DMS153 treated with DMSO at 0.1 percent for 48 hours (cell line): ENCODE results near the gene SLC2A13.
A peak's percentile ranks its signal among the peaks of the same experiment; 100 is the strongest.
"Not testable (repeated sequence)": the region's sequence is repeated elsewhere in the genome, so short reads cannot be mapped to it uniquely, and the experiment has no call there.

ENCODE experiments used
- DNase-seq: peaks from one replicate; lab custom pipeline; 2025; ENCODE audit not compliant: unreplicated experiment; lab: John Stamatoyannopoulos, UW

The SLC2A13 gene

DNA sequence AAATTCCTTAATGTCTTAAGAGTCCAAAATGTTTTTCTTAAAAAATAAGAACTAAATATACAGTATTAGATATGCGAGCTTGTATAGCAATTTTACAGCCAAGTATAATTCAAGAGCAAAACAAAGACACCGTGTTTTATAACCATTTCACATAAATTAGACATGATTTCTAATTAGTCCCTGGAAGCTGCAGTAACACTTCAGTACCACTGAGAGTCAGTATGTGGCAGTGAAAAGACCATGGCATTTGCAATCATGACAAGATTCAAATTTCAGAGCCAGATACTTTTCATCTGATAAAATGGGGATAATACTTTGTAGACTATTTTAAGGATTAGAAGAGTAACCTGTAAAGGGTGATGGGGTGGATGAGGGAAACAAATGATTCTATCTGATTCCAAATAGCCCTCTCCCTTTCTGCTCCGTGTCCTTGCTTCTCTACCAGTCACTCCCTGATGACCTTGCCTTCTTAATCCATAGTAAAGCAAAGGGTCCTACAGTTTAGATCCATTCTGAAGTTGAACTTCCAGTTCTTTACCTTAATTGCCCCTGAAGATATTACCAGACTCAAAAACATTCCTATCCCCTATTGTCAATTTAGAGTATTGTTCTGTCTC, 340.8 kb downstream of the SLC2A13 start:
- DNase-seq, result peak; percentile 48

DNA sequence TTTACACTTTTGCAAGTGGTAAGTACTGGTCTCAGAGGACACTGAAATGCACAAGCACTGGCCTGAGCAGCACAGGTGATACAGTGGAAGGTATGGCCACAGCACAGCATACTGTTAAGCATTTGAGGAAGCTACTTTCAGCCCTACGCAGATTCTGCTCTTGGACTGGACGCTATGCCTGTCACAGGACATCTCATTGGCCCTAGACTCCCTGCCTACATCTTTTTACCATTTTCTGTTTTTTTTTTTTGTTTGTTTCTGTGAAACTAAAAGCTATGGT, 342.1 kb downstream of the SLC2A13 start:
- DNase-seq, result no peak

DNA sequence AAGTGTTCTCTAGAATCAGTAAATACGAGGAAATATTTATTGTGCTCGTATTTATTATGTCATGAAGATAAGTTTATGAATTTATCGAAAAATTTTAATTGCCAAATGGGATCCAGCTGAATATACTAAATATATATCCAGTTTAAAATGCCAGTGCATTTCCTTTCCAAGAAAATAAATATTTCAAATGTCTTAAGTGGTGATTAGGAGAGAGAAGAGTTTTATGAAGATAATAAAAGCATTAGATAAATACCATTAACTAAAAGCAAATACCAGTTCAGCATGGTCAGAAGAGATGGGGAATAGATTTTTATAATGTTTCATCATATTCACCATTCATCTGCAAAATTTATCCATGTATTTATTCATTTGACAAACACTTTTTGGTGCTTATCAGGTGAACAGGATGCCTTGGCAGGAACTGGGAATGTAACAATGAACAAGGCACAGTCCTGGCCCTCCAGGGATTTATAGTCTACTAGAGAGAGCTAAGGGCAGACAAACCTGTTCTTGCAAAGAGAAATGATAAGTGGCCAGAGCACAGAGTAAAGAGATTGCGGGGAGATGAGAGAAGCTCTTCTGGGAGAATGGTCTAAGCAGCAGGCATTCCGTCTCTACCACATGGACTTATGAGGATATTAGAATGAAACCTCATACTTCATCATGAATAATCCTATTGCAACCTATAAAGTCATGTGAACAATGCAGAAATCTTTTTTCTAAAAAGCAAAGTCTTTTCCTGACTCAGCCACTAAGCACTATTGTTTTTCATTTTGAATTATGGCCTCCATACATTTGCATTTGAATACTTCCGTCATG, 342.6 kb downstream of the SLC2A13 start:
- peak; percentile 29 for DNase-seq

DNA sequence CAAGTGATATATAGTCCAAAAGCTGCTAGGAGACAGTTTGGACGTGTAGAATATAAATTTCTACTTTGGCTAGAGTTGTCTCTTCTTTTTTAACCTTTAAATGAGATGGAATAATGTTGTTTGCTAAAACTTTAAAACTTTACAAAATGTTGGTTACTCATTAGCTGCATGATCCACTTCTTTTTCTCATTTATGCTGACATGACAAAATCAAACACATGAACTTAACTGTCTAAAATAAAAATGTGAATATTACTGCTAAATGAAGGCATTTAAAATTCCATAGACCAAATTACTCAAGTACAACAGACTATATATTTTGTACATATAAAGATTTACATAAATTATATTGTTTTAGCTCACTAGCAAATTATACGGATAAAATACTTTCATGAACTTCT, 350.4 kb downstream of the SLC2A13 start:
- DNase-seq, result no peak

DNA sequence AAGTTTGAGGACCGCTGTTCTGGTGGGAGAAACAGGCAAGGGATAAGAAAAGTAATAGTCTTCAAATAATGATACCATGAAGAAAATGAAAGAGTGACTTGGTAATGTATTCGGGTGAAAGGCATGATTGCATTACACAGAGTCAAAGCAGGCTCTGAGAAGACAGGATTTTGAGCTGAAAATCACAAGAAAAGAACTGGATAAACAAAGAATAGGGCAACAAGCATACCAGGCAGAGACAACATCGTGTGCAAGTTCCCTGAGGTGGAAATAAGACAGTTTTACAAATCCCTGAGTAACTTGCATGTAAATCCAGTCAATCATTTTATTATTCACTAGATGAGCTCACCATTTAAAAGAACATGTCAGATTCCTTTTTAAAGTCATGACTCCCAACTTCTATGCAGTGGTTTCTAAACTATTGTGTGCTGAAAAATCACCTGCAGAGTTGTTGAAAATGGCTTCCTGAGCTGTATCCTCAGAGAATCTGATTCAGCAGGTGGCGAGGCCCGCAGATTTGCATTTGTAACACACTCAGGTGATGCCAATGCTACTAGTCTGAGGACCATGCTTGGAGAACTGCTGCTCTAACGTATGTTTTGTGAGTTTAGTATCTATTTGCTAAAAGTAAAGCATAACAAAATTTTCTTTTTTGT, 353.3 kb downstream of the SLC2A13 start:
- DNase-seq, result no peak

DNA sequence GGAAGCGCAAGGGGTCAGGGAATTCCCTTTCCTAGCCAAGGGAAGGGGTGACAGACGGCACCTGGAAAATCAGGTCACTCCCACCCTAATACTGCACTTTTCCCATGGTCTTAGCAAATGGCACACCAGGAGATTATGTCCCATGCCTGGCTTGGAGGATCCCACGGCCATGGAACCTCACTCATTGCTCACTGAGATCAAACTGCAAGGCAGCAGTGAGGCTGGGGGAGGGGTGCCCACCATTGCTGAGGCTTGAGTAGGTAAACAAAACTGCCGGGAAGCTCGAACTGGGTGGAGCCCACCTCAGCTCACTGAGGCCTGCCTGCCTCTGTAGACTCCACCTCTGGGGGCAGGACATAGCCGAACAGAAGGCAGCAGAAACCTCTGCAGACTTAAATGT, 359.7 kb downstream of the SLC2A13 start:
- DNase-seq, result not testable (repeated sequence)

DNA sequence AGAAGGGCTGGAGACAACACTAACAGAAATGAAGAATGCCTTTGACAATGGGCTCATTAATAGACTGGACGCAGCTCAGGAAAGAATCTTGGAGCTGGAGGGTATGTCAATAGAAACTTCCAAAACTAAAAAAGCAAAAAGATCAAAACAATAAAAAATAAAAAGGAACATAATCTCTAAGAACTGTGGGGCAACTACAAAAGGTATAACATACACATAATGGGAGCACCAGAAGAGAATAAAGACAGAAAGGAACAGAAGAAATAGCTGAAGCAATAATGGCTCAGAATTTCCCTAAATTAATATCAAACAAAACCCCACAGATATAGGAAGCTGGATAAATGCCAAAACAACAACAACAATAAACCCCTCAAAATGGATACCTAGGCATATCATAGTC, 362.2 kb downstream of the SLC2A13 start:
- no peak for DNase-seq

DNA sequence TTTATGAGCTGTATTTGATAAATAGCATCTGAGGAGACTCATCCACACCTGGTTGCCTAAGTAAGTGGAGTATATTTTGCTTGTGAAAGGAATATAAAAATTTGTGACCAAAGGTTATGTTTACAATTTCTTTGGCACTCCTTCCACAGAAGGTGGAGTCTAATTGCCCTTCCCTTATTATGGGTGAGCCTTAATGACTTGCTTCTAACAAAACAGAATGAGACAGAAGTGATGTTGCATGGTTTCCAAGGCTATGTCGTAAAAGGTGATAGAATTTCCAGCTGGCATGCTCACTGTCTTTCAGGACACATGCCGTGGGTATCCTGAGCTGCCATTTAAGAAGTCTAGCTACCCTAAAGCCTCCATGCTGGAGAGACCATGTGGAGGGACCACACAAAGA, 369.5 kb downstream of the SLC2A13 start:
- no peak for DNase-seq

DNA sequence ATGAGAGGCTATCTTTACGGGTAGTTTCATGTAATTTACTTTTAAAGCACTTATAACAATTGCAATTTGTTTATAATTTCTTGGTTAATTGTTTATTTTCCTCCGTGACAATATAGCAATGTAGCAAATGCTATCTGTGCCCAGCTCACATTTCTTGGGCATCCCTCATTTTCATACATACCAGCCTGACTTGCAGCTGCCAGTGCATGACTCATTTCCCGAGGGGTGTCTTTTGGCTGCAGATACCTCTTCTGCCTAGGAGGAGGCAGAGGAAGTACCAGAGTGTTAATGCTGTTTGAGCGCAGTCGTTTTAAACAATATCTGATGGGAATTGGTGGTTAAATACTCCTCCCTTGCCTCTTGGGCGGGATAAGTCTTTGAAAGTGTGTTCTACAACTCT, 382.1 kb downstream of the SLC2A13 start:
- DNase-seq, result no peak

DNA sequence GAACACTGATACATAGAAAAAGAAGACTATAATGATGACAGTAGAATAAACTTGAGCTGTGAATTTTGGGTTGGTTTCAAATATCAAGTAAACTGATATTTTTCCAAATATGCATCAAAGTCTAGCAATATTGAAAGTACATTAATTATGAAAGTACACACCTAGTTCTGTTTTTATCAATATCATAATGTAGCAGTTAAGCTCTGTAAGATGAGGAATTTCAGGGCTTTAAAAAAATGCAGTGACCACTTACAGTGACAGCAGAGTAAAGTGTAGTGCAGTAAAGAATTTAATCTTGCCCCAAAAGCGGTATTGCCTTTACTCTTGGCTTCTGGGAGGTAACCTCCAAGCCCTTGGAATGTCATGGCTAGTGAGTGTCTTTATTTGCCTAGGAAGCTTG, 383.4 kb downstream of the SLC2A13 start:
- no peak for DNase-seq

DNA sequence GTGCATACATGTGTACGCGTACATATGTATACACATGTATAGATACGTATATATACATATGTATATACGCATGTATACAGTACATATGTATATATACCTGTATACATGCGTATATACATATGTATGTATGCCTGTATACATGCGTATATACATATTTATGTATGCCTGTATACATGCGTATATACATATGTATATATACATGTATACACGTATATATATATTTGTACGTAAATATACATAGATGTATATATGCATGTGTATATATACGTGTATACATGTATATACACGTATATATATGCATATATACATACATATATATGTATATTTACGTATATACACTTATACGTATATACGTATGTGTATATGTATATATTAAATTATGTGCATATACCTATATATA, 392.3 kb downstream of the SLC2A13 start:
- DNase-seq, result no peak

DNA sequence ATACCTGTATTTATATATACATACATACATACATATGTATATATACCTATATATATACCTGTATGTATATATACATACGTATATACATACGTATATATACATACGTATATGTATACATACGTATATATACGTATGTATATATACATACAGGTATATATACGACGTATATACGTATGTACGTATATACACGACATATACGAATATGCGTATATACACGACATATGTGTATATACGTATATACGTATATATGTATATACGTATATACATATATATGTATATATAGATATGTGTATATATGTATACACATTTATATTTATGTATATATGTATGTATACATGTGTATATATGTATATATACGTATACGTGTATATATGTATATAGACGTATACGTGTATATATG, 393.5 kb downstream of the SLC2A13 start:
- no peak for DNase-seq
